IMR-90 (cell line): ENCODE data around the gene ECE2. TPM values are rescaled to one million over a fixed set of nuclear protein-coding genes. Genes with fewer than 3 reads are reported as not detected.

Experiments
- ATAC-seq: fragments of 200-7000 bp; cut with Tn5 transposase; 2 replicates; pipeline ENCODE4 v1.9.1; 2020; ENCODE audit warnings: low read depth, mild to moderate bottlenecking, moderate library complexity
- BruUV-seq: library from RNA; stranded (reverse); fragments of 400-500 nt; replicated peaks from 2 replicates; lab custom pipeline; 2021; lab: Mats Ljungman, UMichigan
- CTCF ChIA-PET: fragments of 300-600 bp; formaldehyde crosslinking; extraction: SDS; loops from one replicate; lab custom pipeline; 2021; ENCODE audit warnings: antibody characterized with exemption; lab: Yijun Ruan, JAX
- POLR2A ChIA-PET: fragments of 300-600 bp; sonication (Branson Sonifier 250); formaldehyde crosslinking; loops from one replicate; lab custom pipeline; 2022; ENCODE audit warnings: antibody characterized with exemption; ENCODE audit not compliant: unreplicated experiment; lab: Charles Lee
- DNase-seq: peaks from one replicate; pipeline ENCODE4 v3.0.0; 2013
- H2AFZ ChIP-seq: replicated peaks from 2 replicates; pipeline ENCODE3; 2013; ENCODE audit warnings: low read length, mild to moderate bottlenecking; ENCODE audit not compliant: poor library complexity
- H2AK5ac ChIP-seq: 2 replicates; pipeline ENCODE4 v1.6.1; 2013; ENCODE audit warnings: low read depth, low read length, inconsistent platforms
- H2AK9ac ChIP-seq: replicated peaks from 2 replicates; pipeline ENCODE3; 2013; ENCODE audit warnings: mild to moderate bottlenecking, low read depth, low read length, moderate library complexity; ENCODE audit not compliant: poor library complexity
- H2BK120ac ChIP-seq: 2 replicates; pipeline ENCODE4 v1.6.1; 2013; ENCODE audit warnings: low read depth, low read length, inconsistent platforms
- H2BK15ac ChIP-seq: 3 replicates; pipeline ENCODE4 v1.6.1; 2013; ENCODE audit warnings: low read depth, low read length, inconsistent platforms
- H2BK20ac ChIP-seq: 2 replicates; pipeline ENCODE4 v1.6.1; 2013; ENCODE audit warnings: low read depth, mild to moderate bottlenecking, inconsistent platforms, low read length, moderate library complexity
- H2BK5ac ChIP-seq: 2 replicates; pipeline ENCODE4 v1.6.1; 2013; ENCODE audit warnings: mild to moderate bottlenecking, low read depth, low read length, inconsistent platforms; ENCODE audit not compliant: poor library complexity, severe bottlenecking
- H3K14ac ChIP-seq: replicated peaks from 2 replicates; pipeline ENCODE4 v1.6.1; 2013; ENCODE audit warnings: low read depth, low read length, inconsistent platforms
- H3K18ac ChIP-seq: 2 replicates; pipeline ENCODE4 v1.6.1; 2013; ENCODE audit warnings: low read depth, low read length, control low read depth
- H3K23ac ChIP-seq: 2 replicates; pipeline ENCODE4 v1.6.1; 2013; ENCODE audit warnings: low read depth, low read length, inconsistent platforms
- H3K27ac ChIP-seq: 2 replicates; pipeline ENCODE4 v1.5.1; 2013; ENCODE audit warnings: mild to moderate bottlenecking, control low read depth, low read length; ENCODE audit not compliant: insufficient read depth
- H3K27me3 ChIP-seq: 2 replicates; pipeline ENCODE4 v1.6.1; 2013; ENCODE audit warnings: low read length; ENCODE audit not compliant: control insufficient read depth, insufficient read depth
- H3K36me3 ChIP-seq: 2 replicates; pipeline ENCODE4 v1.6.1; 2013; ENCODE audit warnings: low read length, mixed read lengths; ENCODE audit not compliant: control insufficient read depth, insufficient read depth
- H3K4ac ChIP-seq: 2 replicates; pipeline ENCODE4 v1.6.1; 2013; ENCODE audit warnings: low read depth, low read length, inconsistent platforms
- H3K4me1 ChIP-seq: 2 replicates; pipeline ENCODE4 v1.6.1; 2013; ENCODE audit warnings: low read length, mixed read lengths; ENCODE audit not compliant: control insufficient read depth, insufficient read depth
- H3K4me2 ChIP-seq: 2 replicates; pipeline ENCODE4 v1.6.1; 2013; ENCODE audit warnings: low read depth, mild to moderate bottlenecking, control low read depth, low read length, moderate library complexity
- H3K4me3 ChIP-seq: 2 replicates; pipeline ENCODE4 v1.5.1; 2013; ENCODE audit warnings: low read depth, mild to moderate bottlenecking, control low read depth, low read length, moderate library complexity; ENCODE audit not compliant: insufficient read depth
- H3K56ac ChIP-seq: 2 replicates; pipeline ENCODE4 v1.6.1; 2013; ENCODE audit warnings: low read length, inconsistent platforms; ENCODE audit not compliant: insufficient read depth; ENCODE audit errors: extremely low read depth
- H3K79me1 ChIP-seq, 2 experiments: 2 replicates each; pipeline ENCODE4 v1.6.1; 2013; ENCODE audit warnings: low read length in 2 of 2, inconsistent platforms in 1 of 2, low read depth in 1 of 2
- H3K9ac ChIP-seq: 2 replicates; pipeline ENCODE4 v1.6.1; 2013; ENCODE audit warnings: low read depth, low read length, control low read depth
- H3K9me1 ChIP-seq: 2 replicates; pipeline ENCODE4 v1.6.1; 2013; ENCODE audit warnings: low read length, inconsistent platforms; ENCODE audit not compliant: insufficient read depth
- H3K9me3 ChIP-seq: 2 replicates; pipeline ENCODE4 v1.6.1; 2013; ENCODE audit warnings: low read length; ENCODE audit not compliant: control insufficient read depth, insufficient read depth
- H4K20me1 ChIP-seq: 2 replicates; pipeline ENCODE4 v1.6.1; 2013; ENCODE audit warnings: low read length, inconsistent platforms; ENCODE audit not compliant: insufficient read depth
- H4K5ac ChIP-seq: 2 replicates; pipeline ENCODE4 v1.6.1; 2013; ENCODE audit warnings: mild to moderate bottlenecking, low read depth, low read length, control low read depth
- H4K8ac ChIP-seq, 2 experiments: 2 replicates each; pipeline ENCODE4 v1.6.1; 2013; ENCODE audit warnings: low read depth in 2 of 2, low read length in 2 of 2, control low read depth in 1 of 2, inconsistent platforms in 1 of 2
- H4K91ac ChIP-seq: 2 replicates; pipeline ENCODE4 v1.6.1; 2013; ENCODE audit warnings: low read depth, low read length, inconsistent platforms; ENCODE audit not compliant: insufficient read depth
- MAZ ChIP-seq: IDR thresholded peaks from 2 replicates; pipeline ENCODE4 v1.6.1; 2012; ENCODE audit warnings: low read depth, mild to moderate bottlenecking, low read length, improper control_type of control experiment, moderate library complexity, borderline replicate concordance
- MXI1 ChIP-seq: IDR thresholded peaks from 2 replicates; pipeline ENCODE4 v1.6.1; 2012; ENCODE audit warnings: low read depth, mild to moderate bottlenecking, low read length, moderate library complexity, borderline replicate concordance
- NFE2L2 ChIP-seq: fragments of 150-350 bp; IDR thresholded peaks from 2 replicates; pipeline ENCODE4 v1.6.1; 2016; ENCODE audit warnings: low read depth, mild to moderate bottlenecking, low read length
- RAD21 ChIP-seq: IDR thresholded peaks from 2 replicates; pipeline ENCODE4 v1.6.1; 2012; ENCODE audit warnings: low read length, improper control_type of control experiment
- RCOR1 ChIP-seq: IDR thresholded peaks from 2 replicates; pipeline ENCODE4 v1.6.1; 2012; ENCODE audit warnings: mild to moderate bottlenecking, low read length, improper control_type of control experiment; ENCODE audit not compliant: insufficient replicate concordance
- SMC3 ChIP-seq: fragments of 150-350 bp; IDR thresholded peaks from 2 replicates; pipeline ENCODE4 v1.6.1; 2016; ENCODE audit warnings: low read depth, mild to moderate bottlenecking, antibody characterized with exemption, low read length, moderate library complexity
- WGBS, 2 experiments: methylation state at CpG; one replicate each; pipeline versions ENCODE4 v1.1.5 to v1.1.7; 2013; ENCODE audit warnings: missing lambda C conversion rate in 2 of 2; ENCODE audit not compliant: insufficient read length in 1 of 2; ENCODE audit errors: extremely low coverage in 2 of 2; 5-methylcytosine and 5-hydroxymethylcytosine counted together
- dilution Hi-C: fragments of 300-500 bp; cut with HindIII; formaldehyde crosslinking; loops from one replicate; pipeline ENCODE4 v1.14.3; 2018; ENCODE audit warnings: low sequenced_read_pairs; ENCODE audit not compliant: unreplicated experiment
- in situ Hi-C: fragments of 300-500 bp; cut with MboI; formaldehyde crosslinking; loops from 3 replicates; pipeline ENCODE4 v1.14.3; 2019; ENCODE audit warnings: low sequenced_read_pairs, inconsistent platforms, mixed read lengths
- intact Hi-C: fragments of 100-400 bp; cut with micrococcal nuclease; formaldehyde crosslinking; loops from 2 replicates; pipeline ENCODE4 v1.10.0; 2022
- polyA plus RNA-seq, 3 experiments: library from polyadenylated mRNA; depleted of rRNA; stranded (reverse); fragments of >200 nt; gene quantifications; 2 replicates each; pipeline ENCODE4 v1.2.3, GENCODE V29; 2012; ENCODE audit warnings: low replicate concordance in 1 of 3
- total RNA-seq: library from RNA; depleted of rRNA; stranded (reverse); fragments of >200 nt; gene quantifications from 2 replicates; pipeline ENCODE4 v1.2.3, GENCODE V29; 2012
- TF ChIP-seq, protein P1 (sequence below): conservative IDR thresholded peaks from 2 replicates; pipeline ENCODE4 v1.5.1; 2012; ENCODE audit warnings: mild to moderate bottlenecking, low read depth, low read length, improper control_type of control experiment

ECE2 gene
- total and polyA plus RNA-seq, 2 of the 4 experiments (the other 2 are of a cell fraction), result not detected

- dilution Hi-C loops (no loop called here), in situ Hi-C loops (loop anchor here (10.0 to 25.0 kb wide), 2 partner anchors 355 to 788 kb away; no protein-coding TSS in a partner anchor), intact Hi-C loops (loop anchor here (5.0 to 10.0 kb wide), 2 partner anchors 103 to 235 kb away; partner anchors contain the start of gene ABCC5)
- POLR2A ChIA-PET, result no interaction called here
- H3K27me3 ChIP-seq, result no peaks in the 10 kb centered on the region
- no peaks in the 10 kb centered on the region for H3K9me1 ChIP-seq
- no peak overlapping the region; a peak in 1 of 4 replicates for H4K8ac ChIP-seq
- WGBS, 2 experiments, result 2% methylated on average over 10 of the region's 20 CpGs; no CpG with 5 or more reads in 1 of the 2 experiments
- peak overlapping the region; percentile 38 for H2AK9ac ChIP-seq
- ATAC-seq, result peak; percentile 65
- no peak overlapping the region for H2BK20ac ChIP-seq
- H2AK5ac ChIP-seq, result no peak overlapping the region
- H4K5ac ChIP-seq, result no peak overlapping the region
- peaks cover 4% of the 10 kb centered on the region; the same call in 1 of the 2 replicates for H3K36me3 ChIP-seq
- no peaks in the 10 kb centered on the region for H3K9me3 ChIP-seq
- no peaks in the 10 kb centered on the region; the same call in 1 of the 2 replicates for H4K20me1 ChIP-seq
- peak overlapping the region; percentile 57; the same call in 1 of the 2 replicates for H3K9ac ChIP-seq
- H3K56ac ChIP-seq, result no peak overlapping the region
- BruUV-seq, result no TSS peak
- DNase-seq, result peak; percentile 83
- no peak overlapping the region for H3K18ac ChIP-seq
- CTCF ChIA-PET, result interaction anchor here (0.7 to 1.2 kb wide), 5 partner anchors 8 to 73 kb away, joined by 3 to 5 read pairs (median 4); no protein-coding TSS in a partner anchor
- H3K23ac ChIP-seq, result peak overlapping the region; percentile 65; the same call in 1 of the 2 replicates
- no peak overlapping the region for H2BK5ac ChIP-seq
- H4K91ac ChIP-seq, result no peak overlapping the region
- H3K27ac ChIP-seq, result no peak overlapping the region; the same call in 1 of the 2 replicates
- H2BK15ac ChIP-seq, result no peak overlapping the region
- H2BK120ac ChIP-seq, result no peak overlapping the region
- H3K4me1 ChIP-seq, result no peaks in the 10 kb centered on the region; the same call in 1 of the 2 replicates
- peak overlapping the region; percentile 99 for H2AFZ ChIP-seq
- TF ChIP-seq RAD21, result peak; percentile 74
- no peak for TF ChIP-seq RCOR1
- no peak for TF ChIP-seq NFE2L2
- TF ChIP-seq, protein P1, sequence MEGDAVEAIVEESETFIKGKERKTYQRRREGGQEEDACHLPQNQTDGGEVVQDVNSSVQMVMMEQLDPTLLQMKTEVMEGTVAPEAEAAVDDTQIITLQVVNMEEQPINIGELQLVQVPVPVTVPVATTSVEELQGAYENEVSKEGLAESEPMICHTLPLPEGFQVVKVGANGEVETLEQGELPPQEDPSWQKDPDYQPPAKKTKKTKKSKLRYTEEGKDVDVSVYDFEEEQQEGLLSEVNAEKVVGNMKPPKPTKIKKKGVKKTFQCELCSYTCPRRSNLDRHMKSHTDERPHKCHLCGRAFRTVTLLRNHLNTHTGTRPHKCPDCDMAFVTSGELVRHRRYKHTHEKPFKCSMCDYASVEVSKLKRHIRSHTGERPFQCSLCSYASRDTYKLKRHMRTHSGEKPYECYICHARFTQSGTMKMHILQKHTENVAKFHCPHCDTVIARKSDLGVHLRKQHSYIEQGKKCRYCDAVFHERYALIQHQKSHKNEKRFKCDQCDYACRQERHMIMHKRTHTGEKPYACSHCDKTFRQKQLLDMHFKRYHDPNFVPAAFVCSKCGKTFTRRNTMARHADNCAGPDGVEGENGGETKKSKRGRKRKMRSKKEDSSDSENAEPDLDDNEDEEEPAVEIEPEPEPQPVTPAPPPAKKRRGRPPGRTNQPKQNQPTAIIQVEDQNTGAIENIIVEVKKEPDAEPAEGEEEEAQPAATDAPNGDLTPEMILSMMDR, result peak; percentile 89
- TF ChIP-seq SMC3, result peak; percentile 69
- TF ChIP-seq MXI1, result no peak
- 0 out of 2 replicates have a peak, but pooled peaks have one; percentile 21 for TF ChIP-seq MAZ
- H3K4me2 ChIP-seq, result peak overlapping the region; percentile 93
- H3K4ac ChIP-seq, result no peak overlapping the region
- H3K4me3 ChIP-seq, result peak overlapping the region; percentile 97
- peaks cover 7 to 21% of the 10 kb centered on the region in 2 experiments for H3K79me1 ChIP-seq
- peak overlapping the region; percentile 15; the same call in 1 of the 2 replicates for H3K14ac ChIP-seq
Observed at GRCh38 chr3:184250167-184250828, 25.5 kb upstream of the ECE2 start.
